Fibroblast of pulmonary artery (primary cell): ENCODE data around the gene KRTCAP2.

Source experiments
- DNase-seq: peaks from one replicate; pipeline ENCODE4 v3.0.0-alpha.2; 2010; ENCODE audit warnings: low read depth
- H3K4me3 ChIP-seq: replicated peaks from 2 replicates; pipeline ENCODE4 v1.5.1; 2011; ENCODE audit warnings: low read depth, mild to moderate bottlenecking, control low read depth, low read length, moderate library complexity
- TF ChIP-seq, protein P1 (sequence below): IDR thresholded peaks from 2 replicates; pipeline ENCODE4 v1.5.1; 2011; ENCODE audit warnings: mild to moderate bottlenecking, control low read depth, low read length, inconsistent platforms; ENCODE audit errors: missing control alignments

The KRTCAP2 gene

DNA sequence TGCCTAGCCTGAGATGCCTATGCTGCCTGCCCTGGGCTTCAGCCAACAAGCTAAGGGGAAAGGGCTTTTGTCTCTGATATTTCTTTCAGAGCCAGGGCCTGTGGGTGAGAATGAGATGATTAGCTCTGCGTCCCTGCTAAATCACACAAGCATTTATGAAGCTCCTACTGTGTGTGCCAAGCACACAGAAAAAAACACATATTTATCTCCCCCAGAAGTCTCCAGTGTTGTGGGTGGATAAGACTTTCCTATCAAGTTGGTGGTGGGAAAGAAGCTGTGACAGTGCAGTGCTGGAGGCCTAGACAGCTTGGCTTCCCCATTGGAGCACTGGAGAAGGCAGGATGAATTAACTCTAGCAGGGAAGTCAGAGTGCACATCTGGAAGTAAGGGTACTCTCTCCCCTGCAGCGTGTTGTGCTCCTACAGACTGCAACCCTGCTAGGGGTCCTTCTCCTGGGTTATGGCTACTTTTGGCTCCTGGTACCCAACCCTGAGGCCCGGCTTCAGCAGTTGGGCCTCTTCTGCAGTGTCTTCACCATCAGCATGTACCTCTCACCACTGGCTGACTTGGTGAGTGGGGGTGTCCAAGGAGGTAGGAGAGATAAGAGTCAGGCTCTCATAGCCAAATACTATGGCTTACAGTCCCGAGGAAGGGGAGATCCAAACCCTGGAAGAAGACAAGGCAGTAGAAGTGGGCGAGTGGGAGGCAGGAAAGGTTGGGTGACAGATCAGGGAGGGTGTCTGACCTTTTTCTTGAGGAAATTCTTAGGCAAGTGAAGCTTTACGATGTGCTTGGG, 35.8 kb downstream of the KRTCAP2 start:
- no peak for DNase-seq
- TF ChIP-seq, protein P1, sequence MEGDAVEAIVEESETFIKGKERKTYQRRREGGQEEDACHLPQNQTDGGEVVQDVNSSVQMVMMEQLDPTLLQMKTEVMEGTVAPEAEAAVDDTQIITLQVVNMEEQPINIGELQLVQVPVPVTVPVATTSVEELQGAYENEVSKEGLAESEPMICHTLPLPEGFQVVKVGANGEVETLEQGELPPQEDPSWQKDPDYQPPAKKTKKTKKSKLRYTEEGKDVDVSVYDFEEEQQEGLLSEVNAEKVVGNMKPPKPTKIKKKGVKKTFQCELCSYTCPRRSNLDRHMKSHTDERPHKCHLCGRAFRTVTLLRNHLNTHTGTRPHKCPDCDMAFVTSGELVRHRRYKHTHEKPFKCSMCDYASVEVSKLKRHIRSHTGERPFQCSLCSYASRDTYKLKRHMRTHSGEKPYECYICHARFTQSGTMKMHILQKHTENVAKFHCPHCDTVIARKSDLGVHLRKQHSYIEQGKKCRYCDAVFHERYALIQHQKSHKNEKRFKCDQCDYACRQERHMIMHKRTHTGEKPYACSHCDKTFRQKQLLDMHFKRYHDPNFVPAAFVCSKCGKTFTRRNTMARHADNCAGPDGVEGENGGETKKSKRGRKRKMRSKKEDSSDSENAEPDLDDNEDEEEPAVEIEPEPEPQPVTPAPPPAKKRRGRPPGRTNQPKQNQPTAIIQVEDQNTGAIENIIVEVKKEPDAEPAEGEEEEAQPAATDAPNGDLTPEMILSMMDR = no peak
- peak overlapping the region; percentile 78 for H3K4me3 ChIP-seq

DNA sequence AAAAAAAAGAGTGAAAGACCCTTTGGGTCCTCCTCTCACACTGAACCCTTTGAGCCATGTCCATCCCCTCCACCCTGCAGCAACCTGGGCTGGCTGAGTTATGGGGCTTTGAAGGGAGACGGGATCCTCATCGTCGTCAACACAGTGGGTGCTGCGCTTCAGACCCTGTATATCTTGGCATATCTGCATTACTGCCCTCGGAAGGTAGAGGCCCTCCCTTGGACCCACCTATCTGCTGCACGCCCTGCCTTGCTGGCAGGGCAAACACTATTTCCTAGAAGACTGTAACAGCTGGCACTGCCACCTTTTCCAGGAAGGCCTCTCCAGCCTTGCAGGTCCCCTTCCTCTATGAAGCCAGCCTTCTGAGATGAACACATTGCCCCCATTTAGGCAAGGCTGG, 36.4 kb downstream of the KRTCAP2 start:
- peak overlapping the region; percentile 78 for H3K4me3 ChIP-seq
- no peak for DNase-seq

DNA sequence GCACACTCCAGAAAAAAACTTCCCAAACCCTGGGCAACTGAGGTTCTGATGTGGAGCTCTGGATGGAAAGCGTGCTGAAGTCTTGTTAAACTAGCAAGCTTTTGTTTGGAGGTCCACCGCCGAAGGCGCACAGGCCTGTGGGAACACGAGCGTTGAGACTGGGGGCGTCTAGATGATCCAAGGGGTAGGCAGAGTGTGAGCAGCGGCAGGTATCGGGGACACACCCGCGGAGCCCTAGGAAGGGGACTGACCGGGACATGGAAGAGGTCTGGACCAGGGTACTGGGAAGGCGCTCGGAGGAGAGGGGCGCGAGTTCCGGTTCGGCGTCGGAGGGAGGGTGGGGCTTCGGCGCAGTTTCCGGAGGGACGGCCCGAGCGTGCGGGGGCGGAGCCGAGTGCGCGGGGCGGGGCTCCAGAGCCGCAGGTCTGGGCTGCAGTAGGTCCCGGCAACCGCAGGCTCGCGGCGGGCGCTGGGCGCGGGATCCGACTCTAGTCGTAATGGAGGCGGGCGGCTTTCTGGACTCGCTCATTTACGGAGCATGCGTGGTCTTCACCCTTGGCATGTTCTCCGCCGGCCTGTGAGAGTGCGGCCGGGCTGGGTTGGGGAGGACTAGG, 37.6 kb downstream of the KRTCAP2 start, which contains the start of gene SLC50A1:
Gene SLC50A1 (plus strand): TSS at position 438 of the 614 bp plus-strand sequence. CDS start 60 bp downstream, at position 498.
- H3K4me3 ChIP-seq = peak within 1 kb of the TSS; percentile 78
- peak; percentile 95 for DNase-seq
- TF ChIP-seq, protein P1 = no peak

More for the DNA sequence above, 36.4 kb downstream of the KRTCAP2 start:
- TF ChIP-seq, protein P1 = no peak

DNA sequence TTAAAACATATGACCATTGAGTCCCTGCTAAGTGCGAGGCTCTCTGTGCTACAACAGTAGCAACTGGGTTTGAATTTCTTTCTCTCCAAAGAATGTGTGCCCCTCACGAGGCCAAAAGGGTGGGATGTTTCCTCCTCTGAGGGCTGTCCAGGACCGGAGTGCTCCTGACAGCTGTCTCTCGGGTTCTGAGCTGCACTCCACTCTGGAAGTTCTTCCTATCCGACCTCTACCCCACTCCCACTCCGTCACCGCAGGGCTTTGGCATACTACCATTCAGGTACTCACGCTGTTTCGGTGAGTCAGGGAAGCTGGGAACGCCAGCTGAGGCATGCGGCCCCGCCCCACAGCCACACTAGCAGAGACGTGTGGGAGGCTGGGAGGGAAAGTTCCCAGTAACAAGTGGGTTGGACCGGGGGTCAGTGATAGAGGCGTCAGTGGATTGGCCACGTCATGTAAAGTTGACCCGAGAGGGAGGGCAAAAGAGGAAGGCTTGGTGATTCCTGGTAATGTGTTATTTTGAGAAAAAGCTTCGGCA, 38.2 kb downstream of the KRTCAP2 start:
- peak; percentile 98 for DNase-seq

DNA sequence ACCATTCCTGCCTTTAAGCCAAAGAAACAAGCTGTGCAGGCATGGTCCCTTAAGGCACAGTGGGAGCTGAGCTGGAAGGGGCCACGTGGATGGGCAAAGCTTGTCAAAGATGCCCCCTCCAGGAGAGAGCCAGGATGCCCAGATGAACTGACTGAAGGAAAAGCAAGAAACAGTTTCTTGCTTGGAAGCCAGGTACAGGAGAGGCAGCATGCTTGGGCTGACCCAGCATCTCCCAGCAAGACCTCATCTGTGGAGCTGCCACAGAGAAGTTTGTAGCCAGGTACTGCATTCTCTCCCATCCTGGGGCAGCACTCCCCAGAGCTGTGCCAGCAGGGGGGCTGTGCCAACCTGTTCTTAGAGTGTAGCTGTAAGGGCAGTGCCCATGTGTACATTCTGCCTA, 38.8 kb downstream of the KRTCAP2 start:
- H3K4me3 ChIP-seq = no peak overlapping the region
- TF ChIP-seq, protein P1 = no peak
- no peak for DNase-seq

More for the DNA sequence above, 38.2 kb downstream of the KRTCAP2 start:
- H3K4me3 ChIP-seq = peak overlapping the region; percentile 78
- TF ChIP-seq, protein P1 = no peak

DNA sequence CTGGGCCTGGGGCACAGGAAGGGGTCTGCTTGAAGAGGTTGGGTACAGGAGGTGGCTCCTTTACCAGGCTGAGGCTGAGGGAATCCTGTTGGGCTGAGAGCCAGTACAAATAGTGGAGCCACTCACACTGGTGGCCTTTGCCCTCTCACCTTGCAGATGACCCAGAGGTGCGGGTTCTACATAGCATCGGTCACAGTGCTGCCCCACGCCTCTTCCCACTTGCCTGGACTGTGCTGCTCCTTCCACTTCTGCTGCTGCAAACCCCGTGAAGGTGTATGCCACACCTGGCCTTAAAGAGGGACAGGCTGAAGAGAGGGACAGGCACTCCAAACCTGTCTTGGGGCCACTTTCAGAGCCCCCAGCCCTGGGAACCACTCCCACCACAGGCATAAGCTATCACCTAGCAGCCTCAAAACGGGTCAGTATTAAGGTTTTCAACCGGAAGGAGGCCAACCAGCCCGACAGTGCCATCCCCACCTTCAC, 39.3 kb downstream of the KRTCAP2 start:
- TF ChIP-seq, protein P1 = no peak
- no peak overlapping the region for H3K4me3 ChIP-seq
- DNase-seq = no peak
